NB4 (cell line): ENCODE results near the gene TMEM135.

Experiments used
- DNase-seq: peaks from one replicate; pipeline ENCODE4 v3.0.0; 2010; ENCODE audit warnings: low read depth
- H3K4me3 ChIP-seq: one replicate; pipeline ENCODE4 v1.5.1; 2011; ENCODE audit warnings: mild to moderate bottlenecking, low read depth, low read length, moderate library complexity
- CTCF ChIP-seq: IDR thresholded peaks from one replicate; pipeline ENCODE4 v1.5.1; 2012; ENCODE audit warnings: low read depth, low read length
- MAX ChIP-seq: IDR thresholded peaks from 2 replicates; pipeline ENCODE4 v1.6.1; 2011; ENCODE audit warnings: low read depth, low read length
- MYC ChIP-seq: IDR thresholded peaks from 2 replicates; pipeline ENCODE4 v1.6.1; 2011; ENCODE audit warnings: low read depth, low read length
- POLR2A ChIP-seq: IDR thresholded peaks from 2 replicates; pipeline ENCODE4 v1.6.1; 2011; ENCODE audit warnings: mild to moderate bottlenecking; ENCODE audit not compliant: insufficient read length; ENCODE audit errors: extremely low read depth

Gene TMEM135

DNA sequence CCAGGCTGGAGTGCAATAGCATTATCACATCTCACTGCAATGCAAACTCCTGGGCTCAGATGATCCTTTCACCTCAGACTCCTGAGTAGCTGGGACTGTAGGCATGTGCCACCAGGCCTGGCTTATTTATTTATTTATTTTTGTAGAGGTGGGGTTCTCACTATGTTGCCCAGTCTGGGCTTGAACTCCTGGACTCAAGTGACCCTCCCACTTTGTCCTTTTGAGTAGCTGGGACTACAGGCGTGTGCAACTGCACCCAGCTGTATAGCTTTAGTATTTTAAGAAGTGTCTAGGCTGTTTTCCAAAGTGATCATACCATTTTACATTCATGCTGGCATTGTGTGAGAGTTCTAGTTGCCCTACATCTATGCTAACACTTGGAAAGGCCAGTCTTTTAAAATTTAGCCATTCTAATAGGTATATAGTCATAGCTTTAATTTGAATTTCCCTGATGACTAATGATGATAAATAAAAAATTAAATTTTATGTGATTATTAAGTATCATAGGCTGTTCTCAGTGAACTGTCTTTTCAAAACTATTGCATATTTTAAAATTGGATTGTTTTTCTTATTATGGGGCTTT is 96.9 kb downstream of the TMEM135 start:
- H3K4me3 ChIP-seq = no peak overlapping the region
- DNase-seq = no peak
- TF ChIP-seq POLR2A (no peak), MAX (no peak), MYC (no peak), CTCF (no peak)

GRCh38 chr11:87136236-87136635 is 98.5 kb downstream of the TMEM135 start:
- TF ChIP-seq CTCF (no peak), MYC (no peak), MAX (no peak), POLR2A (no peak)
- H3K4me3 ChIP-seq = no peak overlapping the region
- DNase-seq = no peak

DNA sequence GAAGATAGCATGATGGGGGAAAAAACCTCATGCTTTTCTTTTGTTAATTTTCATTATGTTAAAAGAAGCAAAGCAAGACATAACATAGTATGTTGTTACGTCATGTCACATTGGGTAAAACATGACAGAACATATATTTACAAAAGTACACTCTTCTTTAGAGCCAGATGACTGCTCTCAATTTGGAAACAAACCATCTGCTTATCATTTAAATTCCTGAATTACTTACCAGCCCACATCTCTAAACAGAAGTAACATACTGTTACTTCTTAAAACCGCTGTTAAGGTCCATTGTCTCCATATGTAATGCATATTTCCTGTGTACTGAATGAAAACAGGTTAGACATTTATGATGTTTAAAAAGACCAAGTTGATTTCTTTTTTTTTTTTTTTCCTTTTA is 100.0 kb downstream of the TMEM135 start:
- no peak for TF ChIP-seq POLR2A
- TF ChIP-seq MYC = no peak
- TF ChIP-seq CTCF = no peak
- no peak for DNase-seq
- no peak overlapping the region for H3K4me3 ChIP-seq

GRCh38 chr11:87139475-87139874 is 101.7 kb downstream of the TMEM135 start:
- DNase-seq = no peak
- no peak for TF ChIP-seq MYC
- TF ChIP-seq CTCF = no peak
- no peak for TF ChIP-seq MAX
- no peak for TF ChIP-seq POLR2A
- H3K4me3 ChIP-seq = no peak overlapping the region

DNA sequence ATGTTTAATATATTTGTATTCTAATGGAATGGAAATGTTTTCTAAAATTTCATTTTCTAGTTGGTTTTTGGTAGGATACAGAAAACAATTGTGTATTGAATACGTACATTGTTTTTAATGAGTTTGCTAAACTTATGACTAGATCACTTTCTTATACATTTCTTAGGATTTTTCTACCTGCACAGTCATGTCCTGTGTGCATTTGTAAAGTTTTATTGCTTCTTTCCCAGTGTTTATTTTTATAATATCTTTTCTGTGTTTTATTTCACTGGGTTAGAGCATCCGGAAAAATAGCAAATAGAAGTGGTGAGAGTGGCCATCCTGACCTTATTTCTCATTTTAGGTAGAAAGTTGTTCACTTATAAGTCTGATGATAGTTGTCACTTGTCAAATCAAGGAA is 103.6 kb downstream of the TMEM135 start:
- DNase-seq = no peak
- TF ChIP-seq POLR2A = no peak
- TF ChIP-seq CTCF = no peak
- no peak for TF ChIP-seq MYC
- no peak for TF ChIP-seq MAX
- no peak overlapping the region for H3K4me3 ChIP-seq
